ENCODE measurements around the gene EHMT1. TPM values are rescaled to one million over a fixed set of nuclear protein-coding genes. Genes with fewer than 3 reads are reported as not detected.

The EHMT1 gene
- total RNA-seq, 1 donor from 2014 or later = 159 TPM

GRCh38 chr9:137717776-137718327 lies 99.0 kb downstream of the EHMT1 start:
- peaks cover 7% of the 10 kb centered on the region for H3K4me1 Mint-ChIP-seq (ENCODE audit: low read depth)
- no peak overlapping the region for H3K4me3 Mint-ChIP-seq (ENCODE audit: low read depth)
- H3K9me3 Mint-ChIP-seq (ENCODE audit: low read depth) = peaks cover 6% of the 10 kb centered on the region
- no peak overlapping the region for H3K27ac Mint-ChIP-seq
- peaks cover 46% of the 10 kb centered on the region for H3K36me3 Mint-ChIP-seq (ENCODE audit: insufficient read depth)
- TF ChIP-seq CTCF (IDR thresholded peaks at IDR 0.05; ENCODE audit: unreplicated experiment) = no peak
- no peaks in the 10 kb centered on the region for H3K27me3 Mint-ChIP-seq
- no peak for DNase-seq (ENCODE audit: low spot score, unreplicated experiment)

DNA sequence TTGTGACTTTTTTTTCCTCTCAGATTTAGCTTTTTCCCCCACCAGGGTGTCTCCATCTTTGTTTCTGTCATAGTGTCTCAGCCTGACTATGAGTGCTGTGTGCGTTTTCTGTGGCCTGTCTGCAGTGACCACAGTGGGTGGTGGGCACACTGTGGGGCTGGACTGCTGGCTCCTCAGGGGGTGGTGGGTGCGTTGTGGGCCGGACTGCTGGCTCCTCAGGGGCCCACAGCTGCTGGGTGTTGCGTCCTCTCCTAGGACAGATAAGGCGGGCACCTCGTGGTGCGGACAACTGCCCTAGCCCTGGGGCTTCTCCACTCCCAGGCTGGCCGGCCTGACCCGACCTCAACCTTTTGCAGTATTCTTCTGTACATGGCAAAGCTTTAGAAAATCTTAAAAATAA lies 100.4 kb downstream of the EHMT1 start:
- no peak for DNase-seq (ENCODE audit: low spot score, unreplicated experiment)
- Mint-ChIP-seq H3K4me3 (ENCODE audit: low read depth) (no peak overlapping the region), H3K27ac (no peak overlapping the region), H3K4me1 (ENCODE audit: low read depth) (peaks cover 7% of the 10 kb centered on the region), H3K9me3 (ENCODE audit: low read depth) (peaks cover 3% of the 10 kb centered on the region), H3K27me3 (no peaks in the 10 kb centered on the region), H3K36me3 (ENCODE audit: insufficient read depth) (peaks cover 42% of the 10 kb centered on the region)
- TF ChIP-seq CTCF (IDR thresholded peaks at IDR 0.05; ENCODE audit: unreplicated experiment) = no peak

DNA sequence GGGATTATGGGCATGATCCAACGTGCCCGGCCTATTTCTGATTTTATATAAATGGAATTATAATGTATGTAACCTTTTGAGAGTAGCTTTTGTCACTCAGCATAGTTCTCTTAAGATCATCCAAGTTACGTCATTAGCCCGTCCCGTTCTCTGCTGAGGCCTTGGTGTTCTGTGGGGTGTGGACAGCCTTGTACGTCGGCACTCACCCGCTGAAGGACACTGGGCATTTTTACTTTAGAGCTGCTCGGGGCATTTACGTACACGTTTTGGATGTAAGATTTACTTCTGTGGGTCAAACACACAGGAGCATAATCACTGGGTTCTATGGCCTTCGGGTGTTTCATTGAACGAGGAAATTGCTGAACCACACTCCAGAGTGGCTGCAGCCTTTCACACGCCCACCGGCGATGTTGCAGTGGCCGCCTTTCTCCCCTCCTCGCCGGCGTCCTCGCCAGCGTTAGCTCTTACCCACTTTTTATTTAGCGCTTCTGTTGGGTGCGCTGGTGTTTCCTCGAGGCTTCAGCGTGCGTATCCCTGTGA lies 101.8 kb downstream of the EHMT1 start:
- Mint-ChIP-seq H3K4me1 (ENCODE audit: low read depth) (peaks cover 7% of the 10 kb centered on the region), H3K27me3 (no peaks in the 10 kb centered on the region), H3K9me3 (ENCODE audit: low read depth) (peaks cover 3% of the 10 kb centered on the region), H3K27ac (peak overlapping the region; percentile 84), H3K4me3 (ENCODE audit: low read depth) (no peak overlapping the region), H3K36me3 (ENCODE audit: insufficient read depth) (peaks cover 36% of the 10 kb centered on the region)
- TF ChIP-seq CTCF (IDR thresholded peaks at IDR 0.05; ENCODE audit: unreplicated experiment) = no peak
- DNase-seq (ENCODE audit: low spot score, unreplicated experiment) = no peak

- peaks cover 7% of the 10 kb centered on the region for H3K4me1 Mint-ChIP-seq (ENCODE audit: low read depth)
- peaks cover 36% of the 10 kb centered on the region for H3K36me3 Mint-ChIP-seq (ENCODE audit: insufficient read depth)
- DNase-seq (ENCODE audit: low spot score, unreplicated experiment) = no peak
- H3K27ac Mint-ChIP-seq = peak overlapping the region; percentile 92
- H3K4me3 Mint-ChIP-seq (ENCODE audit: low read depth) = no peak overlapping the region
- H3K27me3 Mint-ChIP-seq = no peaks in the 10 kb centered on the region
- peaks cover 3% of the 10 kb centered on the region for H3K9me3 Mint-ChIP-seq (ENCODE audit: low read depth)
- no peak for TF ChIP-seq CTCF (IDR thresholded peaks at IDR 0.05; ENCODE audit: unreplicated experiment)
These were observed 102.7 kb downstream of the EHMT1 start for GRCh38 chr9:137721479-137721878.

DNA sequence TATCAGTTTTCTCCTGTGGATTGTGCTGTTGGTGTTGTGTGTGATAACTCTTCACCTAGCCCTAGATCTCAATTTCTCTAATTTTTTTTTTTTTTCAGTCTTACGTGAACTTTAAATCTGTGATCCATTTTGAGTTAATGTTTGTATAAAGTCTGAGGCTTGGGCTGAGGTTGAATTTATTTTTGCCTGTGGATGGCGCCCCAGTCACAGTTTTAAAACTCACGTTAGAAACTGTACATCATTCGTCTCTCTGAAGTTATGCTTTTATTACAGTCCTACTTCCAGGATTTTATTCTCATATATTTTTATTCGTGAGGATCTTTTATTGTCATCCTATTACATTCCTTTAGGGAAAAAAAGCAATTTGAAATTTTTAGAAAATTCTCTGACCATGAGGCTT lies 103.1 kb downstream of the EHMT1 start:
- peak overlapping the region; percentile 92 for H3K27ac Mint-ChIP-seq
- no peaks in the 10 kb centered on the region for H3K27me3 Mint-ChIP-seq
- peaks cover 3% of the 10 kb centered on the region for H3K9me3 Mint-ChIP-seq (ENCODE audit: low read depth)
- H3K36me3 Mint-ChIP-seq (ENCODE audit: insufficient read depth) = peaks cover 38% of the 10 kb centered on the region
- H3K4me1 Mint-ChIP-seq (ENCODE audit: low read depth) = peaks cover 7% of the 10 kb centered on the region
- H3K4me3 Mint-ChIP-seq (ENCODE audit: low read depth) = no peak overlapping the region
- DNase-seq (ENCODE audit: low spot score, unreplicated experiment) = no peak
- TF ChIP-seq CTCF (IDR thresholded peaks at IDR 0.05; ENCODE audit: unreplicated experiment) = peak; percentile 15
